HG02885 (cell line): ENCODE data around the gene TMEM59.
"Not testable (repeated sequence)": the region's sequence is repeated elsewhere in the genome, so short reads cannot be mapped to it uniquely, and the experiment has no call there.

ENCODE experiments used
- ATAC-seq: cut with Tn5 transposase; IDR thresholded peaks from one replicate; pipeline ENCODE4 v1.9.1; 2021; ENCODE audit warnings: mild to moderate bottlenecking; ENCODE audit not compliant: unreplicated experiment, poor library complexity

TMEM59 gene

GRCh38 chr1:54053745-54054437 lies 887 bp upstream of the TMEM59 start:
- ATAC-seq, result no peak

DNA sequence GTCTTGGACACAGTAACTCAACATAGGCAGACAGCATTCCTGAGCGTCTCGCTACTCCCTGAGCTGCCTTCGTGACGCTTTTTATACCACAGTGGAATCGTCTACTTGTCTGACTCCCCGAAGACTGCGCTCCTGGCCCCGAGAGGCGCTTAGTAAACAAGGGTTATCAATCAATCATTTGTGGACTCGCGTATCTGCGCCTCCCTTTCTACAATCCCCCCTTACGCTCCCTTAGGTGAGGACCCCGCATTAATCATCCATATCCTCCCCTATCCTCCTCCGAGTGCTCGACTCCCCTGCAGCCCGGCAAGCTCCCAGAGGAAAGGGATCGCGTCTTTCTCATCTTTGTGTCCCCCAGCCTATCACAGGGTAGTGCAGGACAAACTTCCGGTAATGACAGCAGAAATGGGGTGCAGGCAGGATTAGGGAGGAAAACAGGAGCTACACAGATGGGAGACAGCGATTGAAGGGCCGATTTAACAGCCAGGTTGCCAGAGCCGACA lies 522 bp downstream of the TMEM59 start:
- ATAC-seq, result peak; percentile 20

- no peak for ATAC-seq
These were observed 1.0 kb downstream of the TMEM59 start for GRCh38 chr1:54051933-54052430.

DNA sequence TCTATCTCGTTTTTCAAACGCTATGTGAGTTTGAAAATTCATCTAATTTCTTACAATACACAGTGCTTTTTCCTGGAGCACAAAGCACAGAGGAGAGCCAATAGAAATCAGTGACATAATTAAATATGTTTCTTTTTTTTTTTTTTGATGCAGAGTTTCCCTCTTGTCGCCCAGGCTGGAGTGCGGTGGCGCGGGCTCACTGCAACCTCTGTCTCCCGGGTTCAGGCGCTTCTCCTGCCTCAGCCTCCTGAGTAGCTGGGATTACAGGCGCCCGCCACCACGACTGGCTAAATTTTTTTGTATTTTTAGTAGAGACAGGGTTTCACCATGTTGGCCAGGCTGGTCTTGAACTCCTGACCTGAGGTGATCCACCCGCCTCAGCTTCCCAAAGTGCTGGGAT lies 2.6 kb downstream of the TMEM59 start:
- ATAC-seq, result not testable (repeated sequence)

- no peak for ATAC-seq
These were observed 5.4 kb downstream of the TMEM59 start for GRCh38 chr1:54047384-54048305.

DNA sequence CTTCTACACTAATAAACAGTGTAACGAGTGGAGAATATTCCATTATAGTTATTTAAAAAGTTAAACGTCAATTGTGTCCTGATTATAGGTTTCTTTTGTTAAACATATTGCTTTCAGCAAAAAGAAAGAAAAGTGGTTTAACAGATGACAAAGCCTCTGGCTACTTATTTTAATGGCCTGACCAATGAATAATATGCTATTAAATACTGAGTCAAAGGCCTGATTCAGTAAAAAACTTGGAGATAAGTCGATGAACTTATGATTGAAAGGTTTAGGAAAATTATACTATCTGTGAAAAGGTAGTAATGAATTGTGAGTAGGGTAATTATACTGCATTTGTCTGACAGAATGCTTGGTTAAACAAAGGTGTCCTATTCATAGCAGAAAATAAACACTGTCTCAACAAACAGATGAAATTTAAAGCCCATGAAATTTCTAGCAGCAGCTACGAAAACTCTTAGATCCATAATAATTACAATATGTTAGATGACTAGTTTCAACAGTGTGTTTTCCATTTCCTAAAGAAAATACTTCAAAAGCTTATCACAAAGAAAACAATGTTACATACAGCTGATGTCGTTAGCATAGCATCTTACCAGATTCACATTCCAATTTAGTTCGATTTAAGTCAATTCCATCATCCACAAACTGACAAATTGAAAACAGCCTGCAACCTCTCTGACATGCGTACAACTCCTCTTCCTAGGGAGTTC lies 6.2 kb downstream of the TMEM59 start:
- ATAC-seq, result no peak

- ATAC-seq, result no peak
These were observed 7.5 kb downstream of the TMEM59 start for GRCh38 chr1:54045496-54045895.

GRCh38 chr1:54041806-54042205 lies 11.2 kb downstream of the TMEM59 start:
- ATAC-seq, result no peak

GRCh38 chr1:54037476-54037875 lies 15.5 kb downstream of the TMEM59 start:
- no peak for ATAC-seq

GRCh38 chr1:54028306-54029251 lies 24.4 kb downstream of the TMEM59 start:
- no peak for ATAC-seq

DNA sequence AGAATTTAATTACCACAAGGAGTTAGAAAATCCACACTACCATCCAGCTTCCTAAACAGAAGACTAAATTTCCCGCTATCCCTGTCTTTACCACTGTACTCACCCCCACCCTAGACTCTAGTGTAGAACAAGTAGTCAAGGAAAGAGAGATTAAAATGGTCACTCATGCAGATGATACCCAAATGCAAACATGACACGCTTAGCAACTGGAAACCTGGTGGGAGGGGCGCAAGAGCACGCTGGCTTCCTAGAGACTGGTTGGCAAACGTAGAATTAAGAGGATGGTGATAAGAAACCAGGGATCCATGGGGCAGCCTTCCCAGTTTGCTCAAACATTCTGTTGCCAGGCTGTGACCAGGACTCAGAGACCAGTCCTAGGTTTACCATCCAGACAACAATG lies 25.2 kb downstream of the TMEM59 start:
- no peak for ATAC-seq

GRCh38 chr1:54024811-54025210 lies 28.2 kb downstream of the TMEM59 start:
- ATAC-seq, result not testable (repeated sequence)

- ATAC-seq, result no peak
These were observed 28.6 kb downstream of the TMEM59 start for GRCh38 chr1:54024358-54024757.

GRCh38 chr1:54019562-54020176 lies 33.3 kb downstream of the TMEM59 start:
- not testable (repeated sequence) for ATAC-seq

DNA sequence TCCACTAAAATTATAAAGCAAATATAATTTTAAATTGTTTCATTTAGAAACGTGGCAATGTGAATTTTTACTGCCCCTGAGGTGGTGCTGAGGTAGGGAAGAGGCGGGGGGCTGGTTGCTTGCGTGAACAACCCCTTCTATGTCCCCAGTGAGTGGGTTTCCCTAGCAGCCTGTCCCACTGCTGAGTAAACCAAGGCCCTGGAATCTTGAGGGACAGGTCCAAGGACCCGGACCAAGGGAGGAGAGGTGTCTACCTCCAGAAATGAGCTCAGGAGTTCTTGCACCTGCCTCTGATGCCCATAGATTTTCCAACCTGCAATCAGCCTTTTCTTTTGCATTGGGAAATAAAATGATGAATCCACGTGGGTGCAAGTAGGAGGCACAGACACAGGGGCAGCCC lies 34.4 kb downstream of the TMEM59 start:
- ATAC-seq, result no peak

GRCh38 chr1:54017979-54018378 lies 35.0 kb downstream of the TMEM59 start, which contains the start of gene LDLRAD1:
LDLRAD1 (minus strand) TSS chr1:54018186; CDS start chr1:54018112, 74 bp downstream.
- no peak for ATAC-seq

- ATAC-seq, result no peak
These were observed 36.4 kb downstream of the TMEM59 start for GRCh38 chr1:54016343-54017282.
